HepG2 (cell line): ENCODE results near the gene CAPN3. TPM values are rescaled to one million over a fixed set of nuclear protein-coding genes. Genes with fewer than 3 reads are reported as not detected.

Source experiments
- ATAC-seq: fragments of 200-7000 bp; cut with Tn5 transposase; 3 replicates; pipeline ENCODE4 v1.9.1; 2020; ENCODE audit warnings: mild to moderate bottlenecking, moderate library complexity
- BruUV-seq: library from RNA; stranded (reverse); fragments of 400-500 nt; replicated peaks from 2 replicates; lab custom pipeline; 2021; lab: Mats Ljungman, UMichigan
- CTCF ChIA-PET: fragments of 300-600 bp; formaldehyde crosslinking; extraction: SDS; loops from one replicate; lab custom pipeline; 2021; ENCODE audit warnings: low total read pairs, inconsistent platforms, low intra/inter-chr PET ratio; lab: Yijun Ruan, JAX
- POLR2A ChIA-PET: fragments of 350-600 bp; sonication (Branson Sonifier 250); formaldehyde crosslinking; loops from one replicate; lab custom pipeline; 2020; ENCODE audit warnings: antibody characterized with exemption, inconsistent platforms; lab: Yijun Ruan, JAX
- DNase-seq: peaks from one replicate; pipeline ENCODE4 v3.0.0-alpha.2; 2015; ENCODE audit warnings: low spot score
- FAIRE-seq: peaks from 3 replicates; lab custom pipeline; 2011; peaks lifted over from hg19 to GRCh38; lab: Jason Lieb, UNC
- H2AFZ ChIP-seq: one replicate; pipeline ENCODE4 v1.6.1; 2011; ENCODE audit warnings: low read length, inconsistent platforms
- H3K27ac ChIP-seq: fragments of 300-600 bp; 3 replicates; pipeline ENCODE4 v1.8.0; 2011; ENCODE audit warnings: mixed run types, mild to moderate bottlenecking, mixed read lengths, low read length, inconsistent platforms; ENCODE audit not compliant: insufficient read depth; ENCODE audit errors: extremely low read length
- H3K27me3 ChIP-seq, 2 experiments: fragments of 200-600 bp in 1 of 2; 2 replicates in 1 of 2; 3 replicates in 1 of 2; pipeline versions ENCODE4 v1.6.0 to v1.8.0; 2011; ENCODE audit warnings: low read length in 2 of 2, mild to moderate bottlenecking in 2 of 2, moderate library complexity in 2 of 2, inconsistent platforms in 1 of 2; ENCODE audit not compliant: insufficient read depth in 2 of 2, control insufficient read depth in 1 of 2
- H3K36me3 ChIP-seq, 2 experiments: fragments of 200-600 bp in 1 of 2; replicated peaks in 1 of 2; 2 replicates in 1 of 2; 3 replicates in 1 of 2; pipeline versions ENCODE4 v1.5.1 to v1.8.0; 2011; ENCODE audit warnings: low read length in 2 of 2, inconsistent platforms in 1 of 2; ENCODE audit not compliant: insufficient read depth in 2 of 2, control insufficient read depth in 1 of 2
- H3K4me1 ChIP-seq: 2 replicates; pipeline ENCODE4 v1.5.1; 2012; ENCODE audit warnings: low read length, inconsistent platforms; ENCODE audit not compliant: insufficient read depth
- H3K4me2 ChIP-seq: 2 replicates; pipeline ENCODE4 v1.6.0; 2011; ENCODE audit warnings: low read depth, low read length, inconsistent platforms
- H3K4me3 ChIP-seq, 3 experiments: fragments of 200-600 bp in 1 of 3; sonication (generic), shearing (Covaris generic) in 1 of 3; replicated peaks in 1 of 3; 2 replicates each; pipeline ENCODE4 v1.5.1; 2011 to 2016; ENCODE audit warnings: low read length in 3 of 3, inconsistent platforms in 2 of 3, low read depth in 2 of 3, mild to moderate bottlenecking in 2 of 3, control low read depth in 1 of 3, mixed read lengths in 1 of 3; ENCODE audit not compliant: insufficient read depth in 1 of 3
- H3K79me2 ChIP-seq: one replicate; pipeline ENCODE4 v1.6.1; 2011; ENCODE audit warnings: low read length, inconsistent platforms; ENCODE audit not compliant: insufficient read depth
- H3K9ac ChIP-seq: 2 replicates; pipeline ENCODE4 v1.6.0; 2011; ENCODE audit warnings: mild to moderate bottlenecking, low read depth, low read length, inconsistent platforms; ENCODE audit not compliant: insufficient read depth
- H3K9me3 ChIP-seq: 2 replicates; pipeline ENCODE4 v1.5.1; 2012; ENCODE audit warnings: mild to moderate bottlenecking, low read length
- H4K20me1 ChIP-seq: 2 replicates; pipeline ENCODE4 v1.6.0; 2011; ENCODE audit warnings: inconsistent platforms, mild to moderate bottlenecking, low read length, moderate library complexity; ENCODE audit not compliant: insufficient read depth
- AKNA ChIP-seq: sonication (generic); formaldehyde crosslinking; IDR thresholded peaks from 2 replicates; pipeline ENCODE4 v1.4.0; 2020; ENCODE audit warnings: missing genetic modification reagents, borderline replicate concordance
- ARID3A ChIP-seq: IDR thresholded peaks from 2 replicates; pipeline ENCODE4 v1.6.1; 2012; ENCODE audit warnings: low read depth, low read length, improper control_type of control experiment
- ATRX ChIP-seq: sonication (generic); formaldehyde crosslinking; IDR thresholded peaks from 2 replicates; pipeline ENCODE4 v1.4.0; 2020; ENCODE audit warnings: missing genetic modification reagents, borderline replicate concordance
- FIP1L1 ChIP-seq: fragments of 200-400 bp; formaldehyde crosslinking; IDR thresholded peaks from 2 replicates; pipeline ENCODE4 v1.6.1; 2018; ENCODE audit warnings: low read depth, mild to moderate bottlenecking, low read length, moderate library complexity, borderline replicate concordance; ENCODE audit not compliant: insufficient read depth
- FOXK1 ChIP-seq: sonication (generic); formaldehyde crosslinking; IDR thresholded peaks from 2 replicates; pipeline ENCODE4 v1.4.0; 2020; ENCODE audit warnings: low read depth, missing genetic modification reagents, borderline replicate concordance
- HDAC1 ChIP-seq: sonication (generic); formaldehyde crosslinking; IDR thresholded peaks from 2 replicates; pipeline ENCODE4 v1.5.1; 2020; ENCODE audit warnings: mild to moderate bottlenecking, missing genetic modification reagents
- KAT2B ChIP-seq: fragments of 150-350 bp; IDR thresholded peaks from 2 replicates; pipeline ENCODE4 v1.6.1; 2014; ENCODE audit warnings: low read depth, low read length, borderline replicate concordance
- REXO4 ChIP-seq: sonication (generic); formaldehyde crosslinking; IDR thresholded peaks from 2 replicates; pipeline ENCODE4 v1.8.0; 2022; ENCODE audit warnings: missing genetic modification reagents, mild to moderate bottlenecking, borderline replicate concordance
- SKI ChIP-seq: fragments of 450-650 bp; IDR thresholded peaks from one replicate; pipeline ENCODE4 v1.6.1; 2018; ENCODE audit warnings: mild to moderate bottlenecking; ENCODE audit not compliant: partially characterized antibody
- ZNF260 ChIP-seq: sonication (generic); formaldehyde crosslinking; IDR thresholded peaks from 2 replicates; pipeline ENCODE4 v1.4.0; 2020; ENCODE audit warnings: missing genetic modification reagents, low read depth, mild to moderate bottlenecking, borderline replicate concordance
- WGBS: methylation state at CpG from one replicate; pipeline ENCODE4 v1.1.6; 2017; ENCODE audit warnings: low lambda C conversion rate; 5-methylcytosine and 5-hydroxymethylcytosine counted together
- in situ Hi-C: cut with HindIII; loops from 2 replicates; pipeline ENCODE4 v1.10.0; 2017; ENCODE audit warnings: low pct_unique_long_range_greater_than_20kb; ENCODE audit not compliant: extremely low pct_ligation_motif_present
- intact Hi-C: fragments of 100-400 bp; cut with micrococcal nuclease; formaldehyde crosslinking; loops from one replicate; pipeline ENCODE4 v1.10.0; 2022; ENCODE audit not compliant: unreplicated experiment
- polyA plus RNA-seq, 8 experiments: library from polyadenylated mRNA; depleted of rRNA in 3 of 8; stranded (reverse) in 7 of 8; unstranded in 1 of 8; fragments of >200 nt; fragmentation: Illumina TruSeq in 4 of 8; extraction: Trizol in 4 of 8; gene quantifications; 2 replicates each; pipeline versions ENCODE4 v1.2.1 to v1.2.3, GENCODE V29; 2011 to 2016; ENCODE audit warnings: low read depth in 4 of 8, missing spikeins in 1 of 8, mixed read lengths in 1 of 8; ENCODE audit not compliant: insufficient read depth in 1 of 8
- total RNA-seq, 5 experiments: library from RNA; depleted of rRNA; stranded (reverse); fragments of >200 nt; fragmentation: Illumina TruSeq; extraction: Trizol; gene quantifications; 2 replicates each; pipeline ENCODE4 v1.2.3, GENCODE V29; 2016; ENCODE audit warnings: low read depth in 1 of 5
- TF ChIP-seq, protein P1 (sequence below): sonication (generic); formaldehyde crosslinking; IDR thresholded peaks from 2 replicates; pipeline ENCODE4 v1.5.0; 2020; ENCODE audit warnings: mild to moderate bottlenecking, missing genetic modification reagents
- TF ChIP-seq, protein P2 (sequence below): sonication (generic); formaldehyde crosslinking; IDR thresholded peaks from 2 replicates; pipeline ENCODE4 v1.5.0; 2020; ENCODE audit warnings: missing genetic modification reagents

The CAPN3 gene
- total and polyA plus RNA-seq, 2 of the 13 experiments (the other 11 are each of a cell fraction or from before 2014, with no cell fraction given): 1.3 to 4.6 TPM

DNA sequence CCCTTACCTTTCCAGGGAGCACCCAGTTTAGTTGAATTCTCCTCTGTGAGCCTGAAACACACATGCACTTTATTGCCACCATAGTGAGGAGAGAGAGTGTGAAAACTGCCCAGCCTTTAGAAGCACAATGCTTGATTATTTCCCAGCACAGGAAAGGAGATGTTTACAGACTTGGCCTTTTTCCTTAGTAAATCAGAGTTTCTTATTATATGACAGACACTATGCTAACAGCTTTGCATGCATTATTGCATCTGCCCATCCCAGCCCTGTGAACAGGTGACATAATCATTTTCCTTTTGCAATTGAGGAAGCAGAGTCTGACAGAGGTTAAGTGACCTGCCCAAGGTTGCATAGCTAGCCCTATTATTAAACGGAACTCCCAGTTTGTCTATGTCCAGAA lies 36.5 kb downstream of the CAPN3 start (continued):
- TF ChIP-seq ARID3A (no peak), FOXK1 (no peak)

GRCh38 chr15:42401544-42402454 lies 42.5 kb downstream of the CAPN3 start:
- Histone ChIP-seq H4K20me1 (no peaks in the 10 kb centered on the region), H2AFZ (no peak overlapping the region), H3K9ac (no peak overlapping the region), H3K4me2 (no peak overlapping the region), H3K9me3 (no peaks in the 10 kb centered on the region), H3K4me1 (peaks cover 30% of the 10 kb centered on the region), H3K79me2 (no peaks in the 10 kb centered on the region), H3K27ac (no peak overlapping the region), H3K36me3 (no peaks in the 10 kb centered on the region), H3K4me3 (no peak overlapping the region), H3K27me3 (no peaks in the 10 kb centered on the region)
- in situ Hi-C loops (no loop called here), intact Hi-C loops (no loop called here)
- POLR2A ChIA-PET: interaction anchor here (1.6 kb wide), 1 partner anchor 9 kb away, joined by 5 read pairs; no protein-coding TSS in a partner anchor
- no TSS peak for BruUV-seq
- FAIRE-seq: no peak
- no peak for DNase-seq
- WGBS: 94% methylated on average over 14 of the region's 24 CpGs
- CTCF ChIA-PET: no interaction called here
- ATAC-seq: no peak
- no peak for TF ChIP-seq FIP1L1
- no peak for TF ChIP-seq ZNF260 (CRISPR knock-in tag)
- TF ChIP-seq KAT2B: no peak
- TF ChIP-seq AKNA (CRISPR knock-in tag): no peak
- TF ChIP-seq, protein P1, sequence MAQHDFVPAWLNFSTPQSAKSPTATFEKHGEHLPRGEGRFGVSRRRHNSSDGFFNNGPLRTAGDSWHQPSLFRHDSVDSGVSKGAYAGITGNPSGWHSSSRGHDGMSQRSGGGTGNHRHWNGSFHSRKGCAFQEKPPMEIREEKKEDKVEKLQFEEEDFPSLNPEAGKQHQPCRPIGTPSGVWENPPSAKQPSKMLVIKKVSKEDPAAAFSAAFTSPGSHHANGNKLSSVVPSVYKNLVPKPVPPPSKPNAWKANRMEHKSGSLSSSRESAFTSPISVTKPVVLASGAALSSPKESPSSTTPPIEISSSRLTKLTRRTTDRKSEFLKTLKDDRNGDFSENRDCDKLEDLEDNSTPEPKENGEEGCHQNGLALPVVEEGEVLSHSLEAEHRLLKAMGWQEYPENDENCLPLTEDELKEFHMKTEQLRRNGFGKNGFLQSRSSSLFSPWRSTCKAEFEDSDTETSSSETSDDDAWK (CRISPR knock-in tag): no peak
- no peak for TF ChIP-seq HDAC1
- no peak for TF ChIP-seq REXO4 (CRISPR knock-in tag)
- no peak for TF ChIP-seq SKI
- TF ChIP-seq, protein P2, sequence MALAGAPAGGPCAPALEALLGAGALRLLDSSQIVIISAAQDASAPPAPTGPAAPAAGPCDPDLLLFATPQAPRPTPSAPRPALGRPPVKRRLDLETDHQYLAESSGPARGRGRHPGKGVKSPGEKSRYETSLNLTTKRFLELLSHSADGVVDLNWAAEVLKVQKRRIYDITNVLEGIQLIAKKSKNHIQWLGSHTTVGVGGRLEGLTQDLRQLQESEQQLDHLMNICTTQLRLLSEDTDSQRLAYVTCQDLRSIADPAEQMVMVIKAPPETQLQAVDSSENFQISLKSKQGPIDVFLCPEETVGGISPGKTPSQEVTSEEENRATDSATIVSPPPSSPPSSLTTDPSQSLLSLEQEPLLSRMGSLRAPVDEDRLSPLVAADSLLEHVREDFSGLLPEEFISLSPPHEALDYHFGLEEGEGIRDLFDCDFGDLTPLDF (CRISPR knock-in tag): no peak
- no peak for TF ChIP-seq ATRX
